WTC11 (cell line): ENCODE data around the gene SLC25A23. TPM values are rescaled to one million over a fixed set of nuclear protein-coding genes. Genes with fewer than 3 reads are reported as not detected.

Experiments
- ATAC-seq: fragments of 200-7000 bp; cut with Tn5 transposase; 2 replicates; pipeline ENCODE4 v1.10.0; 2021; ENCODE audit warnings: mild to moderate bottlenecking, moderate library complexity
- CTCF ChIA-PET: fragments of 300-600 bp; sonication (Branson Sonifier 250); formaldehyde crosslinking; loops from one replicate; lab custom pipeline; 2021; ENCODE audit warnings: antibody characterized with exemption; lab: Charles Lee
- POLR2A ChIA-PET: fragments of 350-600 bp; sonication (Branson Sonifier 250); formaldehyde crosslinking; loops from one replicate; lab custom pipeline; 2021; ENCODE audit warnings: antibody characterized with exemption; lab: Charles Lee
- DNase-seq: peaks from one replicate; pipeline ENCODE4 v3.0.0; 2021; ENCODE audit warnings: low spot score
- H3K27ac Mint-ChIP-seq: 2 replicates; pipeline ENCODE4 v1.8.0; 2021; ENCODE audit warnings: mixed read lengths
- H3K27me3 Mint-ChIP-seq: 2 replicates; pipeline ENCODE4 v1.8.0; 2021; ENCODE audit warnings: low read depth, mild to moderate bottlenecking, moderate library complexity, mixed read lengths
- H3K36me3 Mint-ChIP-seq: 2 replicates; pipeline ENCODE4 v1.8.0; 2021; ENCODE audit warnings: mixed read lengths
- H3K4me1 Mint-ChIP-seq: 2 replicates; pipeline ENCODE4 v1.8.0; 2022; ENCODE audit warnings: mixed read lengths
- H3K4me3 Mint-ChIP-seq: 2 replicates; pipeline ENCODE4 v1.8.0; 2021; ENCODE audit warnings: mild to moderate bottlenecking, moderate library complexity, mixed read lengths
- H3K9me3 Mint-ChIP-seq: 2 replicates; pipeline ENCODE4 v1.8.0; 2021; ENCODE audit warnings: mixed read lengths
- CBFB ChIP-seq: sonication (generic); formaldehyde crosslinking; IDR thresholded peaks from 2 replicates; pipeline ENCODE4 v1.8.1; 2022; ENCODE audit warnings: mild to moderate bottlenecking, low read depth, missing genetic modification reagents
- EMX1 ChIP-seq: fragments of 250-450 bp; sonication (Bioruptor Pico); IDR thresholded peaks from 2 replicates; pipeline ENCODE4 v1.8.0; 2021; ENCODE audit warnings: mild to moderate bottlenecking
- FOXJ3 ChIP-seq: sonication (generic); formaldehyde crosslinking; IDR thresholded peaks from 2 replicates; pipeline ENCODE4 v1.9.0; 2021; ENCODE audit warnings: missing genetic modification reagents, mild to moderate bottlenecking, borderline replicate concordance
- FOXK1 ChIP-seq: sonication (generic); formaldehyde crosslinking; IDR thresholded peaks from 2 replicates; pipeline ENCODE4 v1.8.0; 2022; ENCODE audit warnings: mild to moderate bottlenecking, moderate library complexity, missing genetic modification reagents
- GABPB1 ChIP-seq: sonication (generic); formaldehyde crosslinking; IDR thresholded peaks from 2 replicates; pipeline ENCODE4 v1.8.1; 2023; ENCODE audit warnings: mild to moderate bottlenecking, missing genetic modification reagents
- GRHL2 ChIP-seq: fragments of 250-450 bp; sonication (Bioruptor Pico); IDR thresholded peaks from 2 replicates; pipeline ENCODE4 v1.8.0; 2022; ENCODE audit warnings: mild to moderate bottlenecking, moderate library complexity; ENCODE audit not compliant: insufficient replicate concordance, severe bottlenecking
- GTF2I ChIP-seq: fragments of 250-450 bp; sonication (Bioruptor Pico); conservative IDR thresholded peaks from 2 replicates; pipeline ENCODE4 v1.4.0; 2021; ENCODE audit warnings: mild to moderate bottlenecking
- MYBL2 ChIP-seq: sonication (generic); formaldehyde crosslinking; IDR thresholded peaks from 2 replicates; pipeline ENCODE4 v1.8.1; 2023; ENCODE audit warnings: mild to moderate bottlenecking, moderate library complexity, missing genetic modification reagents
- NFE2L1 ChIP-seq: sonication (generic); formaldehyde crosslinking; IDR thresholded peaks from 2 replicates; pipeline ENCODE4 v1.8.1; 2023; ENCODE audit warnings: missing genetic modification reagents
- NR3C1 ChIP-seq: sonication (generic); formaldehyde crosslinking; conservative IDR thresholded peaks from 2 replicates; pipeline ENCODE4 v1.8.1; 2023; ENCODE audit warnings: low read depth, mild to moderate bottlenecking, missing genetic modification reagents
- SMAD4 ChIP-seq: sonication (generic); formaldehyde crosslinking; IDR thresholded peaks from 2 replicates; pipeline ENCODE4 v1.8.0; 2022; ENCODE audit warnings: mild to moderate bottlenecking, missing genetic modification reagents
- SOX15 ChIP-seq: fragments of 250-450 bp; sonication (Bioruptor Pico); IDR thresholded peaks from 2 replicates; pipeline ENCODE4 v1.9.0; 2021; ENCODE audit warnings: mild to moderate bottlenecking
- STAT6 ChIP-seq: sonication (generic); formaldehyde crosslinking; conservative IDR thresholded peaks from 2 replicates; pipeline ENCODE4 v1.8.1; 2023; ENCODE audit warnings: mild to moderate bottlenecking, low read depth, missing genetic modification reagents, moderate library complexity
- TP53 ChIP-seq: sonication (generic); formaldehyde crosslinking; IDR thresholded peaks from 2 replicates; pipeline ENCODE4 v1.8.1; 2023; ENCODE audit warnings: mild to moderate bottlenecking, missing genetic modification reagents
- total RNA-seq: library from RNA; stranded (reverse); gene quantifications from 3 replicates; pipeline ENCODE4 v1.2.3, GENCODE V29; 2021
- TF ChIP-seq, protein P1 (sequence below): fragments of 250-450 bp; sonication (Bioruptor Pico); IDR thresholded peaks from 2 replicates; pipeline ENCODE4 v1.9.0; 2021; ENCODE audit warnings: mild to moderate bottlenecking, borderline replicate concordance
- TF ChIP-seq, protein P2 (sequence below): sonication (generic); formaldehyde crosslinking; IDR thresholded peaks from 2 replicates; pipeline ENCODE4 v1.8.0; 2023; ENCODE audit warnings: missing genetic modification reagents, mild to moderate bottlenecking, borderline replicate concordance
- TF ChIP-seq, protein P3 (sequence below): sonication (generic); formaldehyde crosslinking; IDR thresholded peaks from 2 replicates; pipeline ENCODE4 v1.8.1; 2022; ENCODE audit warnings: mild to moderate bottlenecking, moderate library complexity, missing genetic modification reagents

Gene SLC25A23
- total RNA-seq, 1 experiment from 2014 or later = 63.6 TPM

- Mint-ChIP-seq H3K36me3 (peaks cover 44% of the 10 kb centered on the region), H3K4me1 (no peaks in the 10 kb centered on the region), H3K27ac (no peak overlapping the region), H3K4me3 (no peak overlapping the region), H3K9me3 (peaks cover 13% of the 10 kb centered on the region)
- POLR2A ChIA-PET = no interaction called here
- ATAC-seq = no peak
- TF ChIP-seq MYBL2 (CRISPR knock-in tag) (no peak), SOX15 (CRISPR knock-in tag) (no peak), GABPB1 (CRISPR knock-in tag) (no peak), NFE2L1 (CRISPR knock-in tag) (no peak)
- TF ChIP-seq, protein P1, sequence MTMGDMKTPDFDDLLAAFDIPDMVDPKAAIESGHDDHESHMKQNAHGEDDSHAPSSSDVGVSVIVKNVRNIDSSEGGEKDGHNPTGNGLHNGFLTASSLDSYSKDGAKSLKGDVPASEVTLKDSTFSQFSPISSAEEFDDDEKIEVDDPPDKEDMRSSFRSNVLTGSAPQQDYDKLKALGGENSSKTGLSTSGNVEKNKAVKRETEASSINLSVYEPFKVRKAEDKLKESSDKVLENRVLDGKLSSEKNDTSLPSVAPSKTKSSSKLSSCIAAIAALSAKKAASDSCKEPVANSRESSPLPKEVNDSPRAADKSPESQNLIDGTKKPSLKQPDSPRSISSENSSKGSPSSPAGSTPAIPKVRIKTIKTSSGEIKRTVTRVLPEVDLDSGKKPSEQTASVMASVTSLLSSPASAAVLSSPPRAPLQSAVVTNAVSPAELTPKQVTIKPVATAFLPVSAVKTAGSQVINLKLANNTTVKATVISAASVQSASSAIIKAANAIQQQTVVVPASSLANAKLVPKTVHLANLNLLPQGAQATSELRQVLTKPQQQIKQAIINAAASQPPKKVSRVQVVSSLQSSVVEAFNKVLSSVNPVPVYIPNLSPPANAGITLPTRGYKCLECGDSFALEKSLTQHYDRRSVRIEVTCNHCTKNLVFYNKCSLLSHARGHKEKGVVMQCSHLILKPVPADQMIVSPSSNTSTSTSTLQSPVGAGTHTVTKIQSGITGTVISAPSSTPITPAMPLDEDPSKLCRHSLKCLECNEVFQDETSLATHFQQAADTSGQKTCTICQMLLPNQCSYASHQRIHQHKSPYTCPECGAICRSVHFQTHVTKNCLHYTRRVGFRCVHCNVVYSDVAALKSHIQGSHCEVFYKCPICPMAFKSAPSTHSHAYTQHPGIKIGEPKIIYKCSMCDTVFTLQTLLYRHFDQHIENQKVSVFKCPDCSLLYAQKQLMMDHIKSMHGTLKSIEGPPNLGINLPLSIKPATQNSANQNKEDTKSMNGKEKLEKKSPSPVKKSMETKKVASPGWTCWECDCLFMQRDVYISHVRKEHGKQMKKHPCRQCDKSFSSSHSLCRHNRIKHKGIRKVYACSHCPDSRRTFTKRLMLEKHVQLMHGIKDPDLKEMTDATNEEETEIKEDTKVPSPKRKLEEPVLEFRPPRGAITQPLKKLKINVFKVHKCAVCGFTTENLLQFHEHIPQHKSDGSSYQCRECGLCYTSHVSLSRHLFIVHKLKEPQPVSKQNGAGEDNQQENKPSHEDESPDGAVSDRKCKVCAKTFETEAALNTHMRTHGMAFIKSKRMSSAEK (CRISPR knock-in tag) = no peak
- TF ChIP-seq, all 79 proteins: peak for 0
- no peaks in the 10 kb centered on the region for H3K27me3 Mint-ChIP-seq
- DNase-seq = no peak
- CTCF ChIA-PET = no interaction called here
Observed at GRCh38 chr19:6452223-6452614, 7.4 kb downstream of the SLC25A23 start.

DNA sequence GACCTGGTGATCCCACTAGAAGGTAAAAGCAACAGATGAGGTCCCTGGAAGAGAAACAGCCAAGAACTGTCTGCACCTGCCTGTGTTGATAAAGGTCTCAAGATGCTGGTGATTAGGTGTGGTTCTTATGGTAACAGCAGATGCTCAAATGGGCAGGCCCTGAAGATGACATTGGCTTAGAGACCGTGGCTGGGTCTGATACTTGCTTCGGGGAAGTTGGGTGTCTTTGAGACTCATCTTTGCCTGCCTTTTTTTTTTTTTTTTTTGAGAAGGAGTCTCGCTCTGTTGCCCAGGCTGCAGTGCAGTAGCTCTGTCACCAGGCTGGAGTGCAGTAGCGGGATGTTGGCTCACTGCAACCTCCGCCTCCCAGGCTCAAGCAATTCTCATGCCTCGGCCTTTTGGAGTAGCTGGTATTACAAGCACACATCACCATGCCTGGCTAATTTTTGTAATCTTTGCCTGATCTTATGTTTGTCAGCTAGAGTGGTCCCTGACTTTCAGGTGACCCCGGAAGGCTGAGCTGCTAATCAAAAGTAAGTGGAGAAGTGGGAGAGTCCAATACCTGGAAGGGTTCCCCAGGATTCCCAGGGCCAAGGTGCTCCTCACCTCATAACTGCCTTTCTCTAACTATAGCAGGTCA lies 7.9 kb downstream of the SLC25A23 start:
- ATAC-seq = no peak
- TF ChIP-seq, protein P2, sequence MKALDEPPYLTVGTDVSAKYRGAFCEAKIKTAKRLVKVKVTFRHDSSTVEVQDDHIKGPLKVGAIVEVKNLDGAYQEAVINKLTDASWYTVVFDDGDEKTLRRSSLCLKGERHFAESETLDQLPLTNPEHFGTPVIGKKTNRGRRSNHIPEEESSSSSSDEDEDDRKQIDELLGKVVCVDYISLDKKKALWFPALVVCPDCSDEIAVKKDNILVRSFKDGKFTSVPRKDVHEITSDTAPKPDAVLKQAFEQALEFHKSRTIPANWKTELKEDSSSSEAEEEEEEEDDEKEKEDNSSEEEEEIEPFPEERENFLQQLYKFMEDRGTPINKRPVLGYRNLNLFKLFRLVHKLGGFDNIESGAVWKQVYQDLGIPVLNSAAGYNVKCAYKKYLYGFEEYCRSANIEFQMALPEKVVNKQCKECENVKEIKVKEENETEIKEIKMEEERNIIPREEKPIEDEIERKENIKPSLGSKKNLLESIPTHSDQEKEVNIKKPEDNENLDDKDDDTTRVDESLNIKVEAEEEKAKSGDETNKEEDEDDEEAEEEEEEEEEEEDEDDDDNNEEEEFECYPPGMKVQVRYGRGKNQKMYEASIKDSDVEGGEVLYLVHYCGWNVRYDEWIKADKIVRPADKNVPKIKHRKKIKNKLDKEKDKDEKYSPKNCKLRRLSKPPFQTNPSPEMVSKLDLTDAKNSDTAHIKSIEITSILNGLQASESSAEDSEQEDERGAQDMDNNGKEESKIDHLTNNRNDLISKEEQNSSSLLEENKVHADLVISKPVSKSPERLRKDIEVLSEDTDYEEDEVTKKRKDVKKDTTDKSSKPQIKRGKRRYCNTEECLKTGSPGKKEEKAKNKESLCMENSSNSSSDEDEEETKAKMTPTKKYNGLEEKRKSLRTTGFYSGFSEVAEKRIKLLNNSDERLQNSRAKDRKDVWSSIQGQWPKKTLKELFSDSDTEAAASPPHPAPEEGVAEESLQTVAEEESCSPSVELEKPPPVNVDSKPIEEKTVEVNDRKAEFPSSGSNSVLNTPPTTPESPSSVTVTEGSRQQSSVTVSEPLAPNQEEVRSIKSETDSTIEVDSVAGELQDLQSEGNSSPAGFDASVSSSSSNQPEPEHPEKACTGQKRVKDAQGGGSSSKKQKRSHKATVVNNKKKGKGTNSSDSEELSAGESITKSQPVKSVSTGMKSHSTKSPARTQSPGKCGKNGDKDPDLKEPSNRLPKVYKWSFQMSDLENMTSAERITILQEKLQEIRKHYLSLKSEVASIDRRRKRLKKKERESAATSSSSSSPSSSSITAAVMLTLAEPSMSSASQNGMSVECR (CRISPR knock-in tag) = no peak
- TF ChIP-seq EMX1 (CRISPR knock-in tag) (no peak), STAT6 (CRISPR knock-in tag) (no peak), NR3C1 (CRISPR knock-in tag) (no peak), GRHL2 (no peak), GTF2I (CRISPR knock-in tag) (no peak), CBFB (CRISPR knock-in tag) (no peak), TP53 (CRISPR knock-in tag) (no peak), FOXJ3 (CRISPR knock-in tag) (no peak), FOXK1 (CRISPR knock-in tag) (no peak), SMAD4 (CRISPR knock-in tag) (no peak)
- TF ChIP-seq, protein P3, sequence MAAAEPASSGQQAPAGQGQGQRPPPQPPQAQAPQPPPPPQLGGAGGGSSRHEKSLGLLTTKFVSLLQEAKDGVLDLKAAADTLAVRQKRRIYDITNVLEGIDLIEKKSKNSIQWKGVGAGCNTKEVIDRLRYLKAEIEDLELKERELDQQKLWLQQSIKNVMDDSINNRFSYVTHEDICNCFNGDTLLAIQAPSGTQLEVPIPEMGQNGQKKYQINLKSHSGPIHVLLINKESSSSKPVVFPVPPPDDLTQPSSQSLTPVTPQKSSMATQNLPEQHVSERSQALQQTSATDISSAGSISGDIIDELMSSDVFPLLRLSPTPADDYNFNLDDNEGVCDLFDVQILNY (CRISPR knock-in tag) = no peak
- Mint-ChIP-seq H3K9me3 (peaks cover 13% of the 10 kb centered on the region), H3K4me3 (no peak overlapping the region), H3K27ac (no peak overlapping the region), H3K36me3 (peaks cover 45% of the 10 kb centered on the region), H3K4me1 (no peaks in the 10 kb centered on the region), H3K27me3 (no peaks in the 10 kb centered on the region)
- ChIA-PET CTCF (no interaction called here), POLR2A (no interaction called here)
- DNase-seq = no peak
